Activated naive CD8-positive, alpha-beta T cell treated with anti-CD3 and anti-CD28 coated beads, Interleukin-2, amount 50 U/mL, for 24 hours (primary cell): ENCODE measurements around the gene SYNDIG1L.

ENCODE experiments used
- ATAC-seq: fragments of 150-1000 bp; cut with Tn5 transposase; one replicate; pipeline ENCODE4 v1.10.0; 2021
- DNase-seq: peaks from one replicate; pipeline ENCODE4 v3.0.0; 2021
- H3K27ac Mint-ChIP-seq: one replicate; pipeline ENCODE4 v1.8.0; 2021; ENCODE audit warnings: mild to moderate bottlenecking, mixed read lengths
- H3K27me3 Mint-ChIP-seq: one replicate; pipeline ENCODE4 v1.8.0; 2021; ENCODE audit warnings: mixed read lengths
- H3K36me3 Mint-ChIP-seq: one replicate; pipeline ENCODE4 v1.8.0; 2021; ENCODE audit warnings: low read depth, mixed read lengths
- H3K4me1 Mint-ChIP-seq: one replicate; pipeline ENCODE4 v1.8.0; 2021; ENCODE audit warnings: mixed read lengths
- H3K4me3 Mint-ChIP-seq: one replicate; pipeline ENCODE4 v1.8.0; 2021; ENCODE audit warnings: mild to moderate bottlenecking, moderate library complexity, mixed read lengths
- H3K9me3 Mint-ChIP-seq: one replicate; pipeline ENCODE4 v1.8.0; 2021; ENCODE audit warnings: mixed read lengths

Gene SYNDIG1L

GRCh38 chr14:74418031-74418430 lies 8.0 kb downstream of the SYNDIG1L start:
- no peaks in the 10 kb centered on the region for H3K4me1 Mint-ChIP-seq
- ATAC-seq (no peak), DNase-seq (no peak)
- H3K36me3 Mint-ChIP-seq = no peaks in the 10 kb centered on the region
- no peak overlapping the region for H3K27ac Mint-ChIP-seq
- H3K27me3 Mint-ChIP-seq = peaks cover 20% of the 10 kb centered on the region
- no peak overlapping the region for H3K4me3 Mint-ChIP-seq
- no peaks in the 10 kb centered on the region for H3K9me3 Mint-ChIP-seq

- Mint-ChIP-seq H3K36me3 (no peaks in the 10 kb centered on the region), H3K27ac (no peak overlapping the region), H3K4me3 (no peak overlapping the region), H3K27me3 (peaks cover 16% of the 10 kb centered on the region), H3K9me3 (no peaks in the 10 kb centered on the region), H3K4me1 (no peaks in the 10 kb centered on the region)
- ATAC-seq (no peak), DNase-seq (no peak)
Observed at GRCh38 chr14:74417611-74418010, 8.4 kb downstream of the SYNDIG1L start.

GRCh38 chr14:74417201-74417600 lies 8.8 kb downstream of the SYNDIG1L start:
- ATAC-seq (no peak), DNase-seq (no peak)
- Mint-ChIP-seq H3K36me3 (no peaks in the 10 kb centered on the region), H3K27ac (no peak overlapping the region), H3K9me3 (no peaks in the 10 kb centered on the region), H3K27me3 (peaks cover 15% of the 10 kb centered on the region), H3K4me1 (no peaks in the 10 kb centered on the region), H3K4me3 (no peak overlapping the region)

- Mint-ChIP-seq H3K4me1 (no peaks in the 10 kb centered on the region), H3K4me3 (no peak overlapping the region), H3K36me3 (no peaks in the 10 kb centered on the region), H3K27me3 (peaks cover 6% of the 10 kb centered on the region), H3K27ac (no peak overlapping the region), H3K9me3 (no peaks in the 10 kb centered on the region)
- no peak for ATAC-seq
- DNase-seq = no peak
Observed at GRCh38 chr14:74415115-74415437, 10.9 kb downstream of the SYNDIG1L start.

GRCh38 chr14:74414403-74415114 lies 11.5 kb downstream of the SYNDIG1L start:
- Mint-ChIP-seq H3K36me3 (no peaks in the 10 kb centered on the region), H3K27me3 (peaks cover 6% of the 10 kb centered on the region), H3K9me3 (no peaks in the 10 kb centered on the region), H3K27ac (no peak overlapping the region), H3K4me1 (no peaks in the 10 kb centered on the region), H3K4me3 (no peak overlapping the region)
- ATAC-seq (no peak), DNase-seq (no peak)

GRCh38 chr14:74413627-74414026 lies 12.4 kb downstream of the SYNDIG1L start:
- H3K9me3 Mint-ChIP-seq = no peaks in the 10 kb centered on the region

GRCh38 chr14:74412753-74413152 lies 13.3 kb downstream of the SYNDIG1L start:
- Mint-ChIP-seq H3K27ac (no peak overlapping the region), H3K9me3 (no peaks in the 10 kb centered on the region), H3K36me3 (no peaks in the 10 kb centered on the region), H3K27me3 (peaks cover 6% of the 10 kb centered on the region), H3K4me3 (no peak overlapping the region), H3K4me1 (no peaks in the 10 kb centered on the region)
- no peak for DNase-seq
- no peak for ATAC-seq

More at GRCh38 chr14:74413627-74414026, 12.4 kb downstream of the SYNDIG1L start:
- ATAC-seq = no peak
- no peak for DNase-seq
- Mint-ChIP-seq H3K36me3 (no peaks in the 10 kb centered on the region), H3K27ac (no peak overlapping the region), H3K4me1 (no peaks in the 10 kb centered on the region), H3K4me3 (no peak overlapping the region), H3K27me3 (peaks cover 6% of the 10 kb centered on the region)

- H3K9me3 Mint-ChIP-seq = no peaks in the 10 kb centered on the region
- H3K27me3 Mint-ChIP-seq = peaks cover 4% of the 10 kb centered on the region
- no peaks in the 10 kb centered on the region for H3K4me1 Mint-ChIP-seq
- ATAC-seq (no peak), DNase-seq (no peak)
- no peaks in the 10 kb centered on the region for H3K36me3 Mint-ChIP-seq
- no peak overlapping the region for H3K4me3 Mint-ChIP-seq
- H3K27ac Mint-ChIP-seq = no peak overlapping the region
Observed at GRCh38 chr14:74411671-74412070, 14.3 kb downstream of the SYNDIG1L start.

- Mint-ChIP-seq H3K27ac (no peak overlapping the region), H3K27me3 (no peaks in the 10 kb centered on the region), H3K9me3 (no peaks in the 10 kb centered on the region), H3K36me3 (no peaks in the 10 kb centered on the region), H3K4me3 (no peak overlapping the region), H3K4me1 (no peaks in the 10 kb centered on the region)
- no peak for DNase-seq
- ATAC-seq = no peak
Observed at GRCh38 chr14:74409441-74409840, 16.6 kb downstream of the SYNDIG1L start.

- Mint-ChIP-seq H3K36me3 (no peaks in the 10 kb centered on the region), H3K4me3 (no peak overlapping the region), H3K27me3 (no peaks in the 10 kb centered on the region), H3K4me1 (no peaks in the 10 kb centered on the region), H3K9me3 (no peaks in the 10 kb centered on the region), H3K27ac (no peak overlapping the region)
- ATAC-seq = no peak
- no peak for DNase-seq
Observed at GRCh38 chr14:74408870-74409269, 17.1 kb downstream of the SYNDIG1L start.

- Mint-ChIP-seq H3K4me3 (no peak overlapping the region), H3K27ac (no peak overlapping the region), H3K36me3 (no peaks in the 10 kb centered on the region), H3K4me1 (peaks cover 3% of the 10 kb centered on the region), H3K27me3 (no peaks in the 10 kb centered on the region), H3K9me3 (no peaks in the 10 kb centered on the region)
- DNase-seq (no peak), ATAC-seq (no peak)
Observed at GRCh38 chr14:74407801-74408154, 18.2 kb downstream of the SYNDIG1L start.

GRCh38 chr14:74407021-74407800 lies 18.8 kb downstream of the SYNDIG1L start:
- no peaks in the 10 kb centered on the region for H3K36me3 Mint-ChIP-seq
- no peak overlapping the region for H3K27ac Mint-ChIP-seq
- peaks cover 6% of the 10 kb centered on the region for H3K4me1 Mint-ChIP-seq
- no peaks in the 10 kb centered on the region for H3K9me3 Mint-ChIP-seq
- no peak overlapping the region for H3K4me3 Mint-ChIP-seq
- ATAC-seq (no peak), DNase-seq (no peak)
- no peaks in the 10 kb centered on the region for H3K27me3 Mint-ChIP-seq

- peaks cover 17% of the 10 kb centered on the region for H3K4me1 Mint-ChIP-seq
- DNase-seq (no peak), ATAC-seq (no peak)
- H3K9me3 Mint-ChIP-seq = no peaks in the 10 kb centered on the region
- no peak overlapping the region for H3K4me3 Mint-ChIP-seq
- H3K27me3 Mint-ChIP-seq = no peaks in the 10 kb centered on the region
- no peak overlapping the region for H3K27ac Mint-ChIP-seq
- no peaks in the 10 kb centered on the region for H3K36me3 Mint-ChIP-seq
Observed at GRCh38 chr14:74405663-74406062, 20.3 kb downstream of the SYNDIG1L start.

GRCh38 chr14:74404435-74404834 lies 21.6 kb downstream of the SYNDIG1L start:
- DNase-seq (no peak), ATAC-seq (no peak)
- Mint-ChIP-seq H3K27me3 (no peaks in the 10 kb centered on the region), H3K36me3 (no peaks in the 10 kb centered on the region), H3K27ac (no peak overlapping the region), H3K9me3 (no peaks in the 10 kb centered on the region), H3K4me3 (no peak overlapping the region), H3K4me1 (peaks cover 22% of the 10 kb centered on the region)

GRCh38 chr14:74403619-74404417 lies 22.2 kb downstream of the SYNDIG1L start:
- Mint-ChIP-seq H3K27me3 (no peaks in the 10 kb centered on the region), H3K4me1 (peaks cover 22% of the 10 kb centered on the region), H3K36me3 (no peaks in the 10 kb centered on the region), H3K9me3 (no peaks in the 10 kb centered on the region), H3K4me3 (no peak overlapping the region), H3K27ac (no peak overlapping the region)
- no peak for DNase-seq
- ATAC-seq = no peak
